HG02938 (cell line): ENCODE measurements around the gene DLX4.

ENCODE experiments used
- ATAC-seq: cut with Tn5 transposase; IDR thresholded peaks from one replicate; pipeline ENCODE4 v1.9.1; 2021; ENCODE audit warnings: mild to moderate bottlenecking, moderate library complexity; ENCODE audit not compliant: unreplicated experiment

DLX4 gene

GRCh38 chr17:50003911-50004310 lies 34.9 kb downstream of the DLX4 start:
- no peak for ATAC-seq

DNA sequence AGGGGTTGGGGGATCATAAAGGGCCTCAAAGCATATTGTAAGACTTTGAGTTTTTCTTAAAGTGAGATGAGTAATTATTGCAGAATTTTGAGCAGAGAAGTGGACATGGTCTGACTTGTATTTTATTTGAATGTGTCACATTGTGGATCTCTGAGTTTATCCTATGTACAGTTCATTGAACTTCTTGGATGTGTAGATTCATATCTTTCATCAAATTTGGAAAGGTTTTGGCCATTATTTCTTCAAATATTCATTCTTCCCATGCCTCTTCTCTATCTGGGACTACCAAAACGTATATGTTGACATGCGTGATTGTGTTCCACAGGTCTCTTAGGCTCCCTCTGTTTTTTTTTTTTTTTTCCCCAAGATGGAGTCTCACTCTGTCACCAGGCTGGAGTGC lies 40.3 kb downstream of the DLX4 start:
- no peak for ATAC-seq

DNA sequence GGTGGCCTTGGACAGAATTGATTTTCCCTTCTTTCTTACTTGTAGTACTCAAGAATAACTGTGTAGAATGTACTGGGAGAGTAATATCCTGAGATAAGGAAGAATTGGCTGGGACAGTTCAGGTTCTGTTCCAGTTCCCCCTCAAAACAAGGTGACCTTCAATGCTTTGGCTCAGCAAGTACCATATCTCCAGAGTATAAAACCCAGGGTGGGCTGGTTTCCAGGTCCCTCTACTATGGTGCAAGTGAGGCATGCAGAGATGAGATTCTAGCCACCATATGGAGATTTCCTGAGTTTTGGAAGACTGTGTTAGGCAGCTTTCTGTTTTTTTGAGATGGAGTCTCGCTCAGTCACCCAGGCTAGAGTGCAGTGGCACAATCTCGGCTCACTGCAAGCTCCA lies 44.1 kb downstream of the DLX4 start:
- ATAC-seq: no peak

DNA sequence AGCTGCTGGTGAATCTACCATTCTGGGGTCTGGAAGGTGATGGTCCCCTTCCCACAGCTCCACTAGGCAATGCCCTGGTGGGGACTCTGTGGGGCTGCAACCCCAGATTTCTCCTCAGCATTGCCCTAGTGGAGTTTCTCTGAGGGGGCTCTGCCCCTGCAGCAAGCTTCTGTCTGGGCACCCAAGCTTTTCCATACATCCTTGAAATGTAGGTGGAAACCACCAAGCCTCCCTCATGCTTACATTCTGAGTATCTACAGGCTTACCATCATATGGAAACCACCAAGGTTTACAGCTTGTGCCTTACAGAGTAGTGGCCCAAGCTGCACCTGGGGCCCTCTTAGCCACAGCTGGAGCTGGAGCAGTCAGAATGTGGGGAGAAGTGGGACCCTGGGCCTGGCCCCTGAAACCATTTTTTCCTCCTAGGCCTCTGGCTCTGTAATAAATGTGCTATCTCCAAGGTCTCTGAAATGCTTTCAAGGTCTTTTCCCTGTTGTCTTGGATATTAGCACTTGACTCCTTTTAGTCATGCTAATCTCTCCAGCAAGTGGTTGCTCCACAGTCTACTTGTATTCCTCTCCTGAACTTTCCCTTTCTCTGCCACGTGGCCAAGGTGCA lies 45.6 kb downstream of the DLX4 start:
- ATAC-seq: no peak

DNA sequence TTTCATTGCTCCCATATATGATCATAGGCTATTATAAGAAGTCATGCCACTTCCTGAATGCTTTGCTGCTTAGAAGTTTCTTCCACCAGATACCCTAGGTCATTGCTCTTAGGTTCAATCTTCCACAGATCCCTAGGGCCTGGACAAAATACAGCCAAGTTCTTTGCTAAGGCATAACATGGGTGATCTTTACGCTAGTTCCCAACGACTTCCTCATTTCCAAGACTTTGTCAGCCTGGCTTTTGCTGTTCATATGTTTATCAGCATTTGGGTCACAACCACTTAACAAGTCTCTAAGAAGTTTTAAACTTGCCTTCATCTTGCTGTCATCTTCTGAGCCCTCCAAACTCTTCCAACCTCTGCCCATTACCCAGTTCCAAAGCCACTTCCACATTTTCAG lies 46.2 kb downstream of the DLX4 start:
- ATAC-seq: no peak

GRCh38 chr17:50018909-50019308 lies 49.9 kb downstream of the DLX4 start:
- ATAC-seq: no peak

DNA sequence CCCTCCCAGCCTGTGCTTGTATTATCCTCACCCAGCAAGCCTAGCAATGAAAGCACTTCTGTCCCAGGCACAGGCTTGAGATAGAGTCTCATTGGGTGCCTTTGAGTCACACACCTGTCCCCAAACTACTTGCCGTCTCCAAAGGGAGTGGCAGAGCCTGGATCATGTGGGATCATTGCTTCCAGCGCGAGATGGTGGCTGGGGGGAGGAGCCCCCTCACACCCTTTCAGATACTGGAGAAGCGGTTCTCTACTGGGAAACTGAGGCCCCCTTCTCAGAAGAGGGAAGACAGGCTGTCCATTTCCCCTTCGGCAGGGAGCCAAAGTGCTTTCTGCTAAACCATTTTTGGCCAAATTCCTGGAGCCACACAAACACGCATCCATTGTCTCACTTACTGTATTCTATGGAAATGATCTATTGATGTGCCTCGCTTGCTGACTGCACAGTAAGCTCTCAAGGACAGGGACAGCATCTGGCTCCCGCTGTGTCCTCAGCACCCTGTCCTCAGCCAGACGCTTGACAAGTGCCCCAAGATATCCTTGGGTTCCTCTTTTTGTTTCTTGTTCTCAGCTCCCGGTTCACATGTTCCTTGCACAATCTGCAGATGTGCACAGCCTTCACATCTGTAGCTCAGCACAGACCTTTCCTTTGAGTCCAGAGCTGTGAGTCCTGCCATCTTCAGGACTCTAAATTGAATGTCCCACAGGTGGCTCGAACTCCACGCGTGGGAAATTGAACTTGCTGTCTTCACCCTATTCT lies 52.0 kb downstream of the DLX4 start:
- ATAC-seq: no peak

DNA sequence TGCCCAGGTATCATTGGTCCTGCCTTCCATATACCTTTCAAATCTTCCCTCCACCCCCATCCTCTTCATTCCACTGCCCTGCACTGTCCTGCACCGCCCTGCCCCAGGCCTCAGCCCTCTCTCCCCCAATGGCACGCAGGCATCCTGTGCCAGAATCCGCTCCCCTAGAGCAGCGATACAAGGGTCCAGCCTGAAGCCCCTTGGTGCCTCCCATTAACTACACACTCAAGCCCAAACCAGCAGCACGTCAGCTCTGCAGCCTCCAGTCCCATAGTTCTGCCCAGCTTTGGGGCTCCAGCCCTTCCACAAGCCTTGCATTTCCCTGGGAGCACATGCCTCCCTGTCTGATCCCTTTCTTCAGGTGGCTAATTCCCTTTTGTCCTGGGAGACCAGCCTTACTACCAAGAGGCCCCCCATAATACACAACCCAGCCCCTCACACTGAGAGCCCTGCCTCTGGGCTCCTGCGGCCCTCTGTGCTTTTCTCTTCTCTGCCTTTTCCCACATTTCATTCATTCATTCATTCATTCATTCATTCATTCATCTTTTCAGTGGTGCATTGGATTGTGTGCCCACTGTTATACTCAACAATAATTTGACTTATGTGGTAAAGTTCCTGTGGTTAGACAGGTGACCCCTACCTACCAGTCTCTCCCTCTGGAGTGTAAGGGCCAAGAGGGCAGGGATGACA lies 52.8 kb downstream of the DLX4 start:
- ATAC-seq: no peak

- no peak for ATAC-seq
Observed at GRCh38 chr17:50022463-50023130, 53.6 kb downstream of the DLX4 start.

GRCh38 chr17:50023520-50023919 lies 54.5 kb downstream of the DLX4 start:
- ATAC-seq: no peak
